Left lung (tissue), 10 donors: ENCODE results near the gene DEGS2. TPM values are rescaled to one million over a fixed set of nuclear protein-coding genes. Genes with fewer than 3 reads are reported as not detected.

ENCODE experiments used
- ATAC-seq: fragments of 200-7000 bp; cut with Tn5 transposase; one replicate; pipeline ENCODE4 v1.9.1; 2020; ENCODE audit warnings: moderate library complexity
- DNase-seq, 4 donors: peaks; one replicate each; pipeline ENCODE4 v3.0.0-alpha.2; 2013 to 2020
- H3K27ac ChIP-seq, 2 donors: fragments of 200-600 bp; sonication (generic) in 1 of 2; one replicate each; pipeline versions ENCODE4 v1.5.0 to v1.8.0; 2020 to 2021
- H3K27me3 ChIP-seq, 2 donors: fragments of 200-600 bp; sonication (generic) in 1 of 2; one replicate each; pipeline versions ENCODE4 v1.5.0 to v1.8.0; 2020 to 2021
- H3K36me3 ChIP-seq, 2 donors: fragments of 200-600 bp; sonication (generic) in 1 of 2; one replicate each; pipeline versions ENCODE4 v1.5.0 to v1.8.0; 2020 to 2021
- H3K4me1 ChIP-seq, 2 donors: fragments of 200-600 bp; one replicate each; pipeline ENCODE4 v1.8.0; 2021
- H3K4me3 ChIP-seq, 2 donors: fragments of 200-600 bp; sonication (generic) in 1 of 2; one replicate each; pipeline versions ENCODE4 v1.5.0 to v1.8.0; 2020 to 2021; ENCODE audit warnings: mild to moderate bottlenecking in 1 of 2
- H3K9me3 ChIP-seq, 2 donors: fragments of 200-600 bp; sonication (generic) in 1 of 2; one replicate each; pipeline versions ENCODE4 v1.5.0 to v1.8.0; 2020 to 2021
- CTCF ChIP-seq, 2 donors: fragments of 200-600 bp; sonication (generic) in 1 of 2; IDR thresholded peaks; one replicate each; pipeline versions ENCODE4 v1.5.0 to v1.8.0; 2021; ENCODE audit warnings: antibody characterized with exemption in 2 of 2
- intact Hi-C, 2 donors: fragments of 100-400 bp; cut with DNase I; formaldehyde crosslinking; loops; one replicate each; pipeline versions ENCODE4 v1.11.2 to v1.14.2; 2022
- polyA plus RNA-seq, 6 donors: library from polyadenylated mRNA; unstranded; fragments of 120-200 nt; gene quantifications; one replicate each; pipeline ENCODE4 v1.2.1, GENCODE V29; 2013; ENCODE audit not compliant: insufficient read length in 6 of 6
- total RNA-seq, 2 donors: library from RNA; stranded (reverse); fragmentation: NEBNext Ultra II Directional; extraction: Animal tissue kit (Norgen Biotek cat#: 25700); gene quantifications; one replicate each; pipeline ENCODE4 v1.2.1, GENCODE V29; 2021
- donor health status: DM: no; HTN: yes; CAD: no.
- donor health status: DM: no; HTN: no; CAD: no.

The DEGS2 gene
- total and polyA plus RNA-seq, 8 donors = 2.0 to 8.3 (median 5.6) TPM

GRCh38 chr14:100138955-100139354 lies 20.5 kb downstream of the DEGS2 start:
- H3K27ac ChIP-seq = no peak overlapping the region

GRCh38 chr14:100138082-100138787 lies 21.2 kb downstream of the DEGS2 start:
- no peak for ATAC-seq

More at GRCh38 chr14:100138955-100139354, 20.5 kb downstream of the DEGS2 start:
- intact Hi-C loops = no loop called here
- no peaks in the 10 kb centered on the region for H3K9me3 ChIP-seq
- H3K27me3 ChIP-seq = no peaks in the 10 kb centered on the region
- no peak for TF ChIP-seq CTCF (IDR thresholded peaks at IDR 0.05)
- H3K36me3 ChIP-seq = peaks cover 0 to 58% of the 10 kb centered on the region in 2 donors
- ATAC-seq (no peak), DNase-seq (no peak)
- peaks cover 0 to 29% of the 10 kb centered on the region in 2 donors for H3K4me1 ChIP-seq
- H3K4me3 ChIP-seq = no peak overlapping the region

GRCh38 chr14:100137173-100137572 lies 22.3 kb downstream of the DEGS2 start:
- intact Hi-C loops = no loop called here
- TF ChIP-seq CTCF (IDR thresholded peaks at IDR 0.05) = no peak
- peaks cover 0 to 70% of the 10 kb centered on the region in 2 donors for H3K36me3 ChIP-seq
- H3K9me3 ChIP-seq = no peaks in the 10 kb centered on the region
- no peak overlapping the region for H3K27ac ChIP-seq
- no peak for ATAC-seq
- H3K27me3 ChIP-seq = no peaks in the 10 kb centered on the region
- H3K4me3 ChIP-seq = no peak overlapping the region
- no peak for DNase-seq
- H3K4me1 ChIP-seq = peaks cover 0 to 22% of the 10 kb centered on the region in 2 donors

More at GRCh38 chr14:100138082-100138787, 21.2 kb downstream of the DEGS2 start:
- TF ChIP-seq CTCF (IDR thresholded peaks at IDR 0.05) = no peak
- peaks cover 0 to 59% of the 10 kb centered on the region in 2 donors for H3K36me3 ChIP-seq
- H3K4me3 ChIP-seq = no peak overlapping the region
- peaks cover 0 to 27% of the 10 kb centered on the region in 2 donors for H3K4me1 ChIP-seq
- H3K27me3 ChIP-seq = no peaks in the 10 kb centered on the region
- DNase-seq = no peak
- no peaks in the 10 kb centered on the region for H3K9me3 ChIP-seq
- intact Hi-C loops = no loop called here
- H3K27ac ChIP-seq = no peak overlapping the region

GRCh38 chr14:100135784-100136183 lies 23.7 kb downstream of the DEGS2 start:
- H3K4me3 ChIP-seq = no peak overlapping the region
- ATAC-seq (no peak), DNase-seq (no peak)
- TF ChIP-seq CTCF (IDR thresholded peaks at IDR 0.05) = no peak
- peaks cover 0 to 14% of the 10 kb centered on the region in 2 donors for H3K4me1 ChIP-seq
- H3K36me3 ChIP-seq = peaks cover 0 to 70% of the 10 kb centered on the region in 2 donors
- intact Hi-C loops = no loop called here
- no peak overlapping the region for H3K27ac ChIP-seq
- H3K27me3 ChIP-seq = no peaks in the 10 kb centered on the region
- no peaks in the 10 kb centered on the region for H3K9me3 ChIP-seq

GRCh38 chr14:100135073-100135472 lies 24.4 kb downstream of the DEGS2 start:
- no peak overlapping the region for H3K4me3 ChIP-seq
- DNase-seq = no peak
- H3K36me3 ChIP-seq = peaks cover 0 to 75% of the 10 kb centered on the region in 2 donors
- H3K9me3 ChIP-seq = no peaks in the 10 kb centered on the region
- H3K27me3 ChIP-seq = no peaks in the 10 kb centered on the region
- peaks cover 0 to 7% of the 10 kb centered on the region in 2 donors for H3K4me1 ChIP-seq
- no peak overlapping the region for H3K27ac ChIP-seq
- no peak for TF ChIP-seq CTCF (IDR thresholded peaks at IDR 0.05)
- intact Hi-C loops = no loop called here
- no peak for ATAC-seq
